Measurements from ENCODE around the gene APMAP. TPM values are rescaled to one million over a fixed set of nuclear protein-coding genes. Genes with fewer than 3 reads are reported as not detected.

APMAP gene
- total and polyA plus RNA-seq, 7 donors: 19.9 to 44.5 (median 25.5) TPM

- WGBS, 3 donors: 35 to 40% (median 36%) methylated on average over 20 of the region's 20 CpGs
- H3K9me3 ChIP-seq: no peaks in the 10 kb centered on the region
- no peaks in the 10 kb centered on the region for H3K36me3 ChIP-seq (ENCODE audit: insufficient read depth in 1 of 2, low read depth in 1 of 2)
- H3K4me1 ChIP-seq: peaks cover 29% of the 10 kb centered on the region
- no peaks in the 10 kb centered on the region for H3K27me3 ChIP-seq (ENCODE audit: insufficient read depth in 3 of 3, low read length in 2 of 3)
- intact Hi-C loops (cut with DNase I): loop anchor here (1.0 to 5.0 kb wide), 6 partner anchors 38 to 403 kb away; no protein-coding TSS in a partner anchor
- TF ChIP-seq CTCF (IDR thresholded peaks at IDR 0.05): peak; percentile 90
- H3K4me3 ChIP-seq: peak overlapping the region; percentile 41
- no peak overlapping the region for H3K27ac ChIP-seq
- ATAC-seq (peak; percentile 57 to 65 (median 60)), DNase-seq (peak; percentile 72 to 88)
Measured at GRCh38 chr20:24994470-24995368, 2.2 kb upstream of the APMAP start.

GRCh38 chr20:24994186-24994465 lies 1.6 kb upstream of the APMAP start:
- H3K27ac ChIP-seq: no peak overlapping the region
- H3K9me3 ChIP-seq: no peaks in the 10 kb centered on the region
- TF ChIP-seq CTCF (IDR thresholded peaks at IDR 0.05): no peak
- 80 to 81% (median 80%) methylated on average over 1 of the region's 1 CpG for WGBS, 3 donors
- no peak overlapping the region for H3K4me3 ChIP-seq
- intact Hi-C loops (cut with DNase I): loop anchor here (1.0 to 5.0 kb wide), 4 partner anchors 71 to 403 kb away; no protein-coding TSS in a partner anchor
- ATAC-seq: no peak
- no peak for DNase-seq
- no peaks in the 10 kb centered on the region for H3K36me3 ChIP-seq (ENCODE audit: insufficient read depth in 1 of 2, low read depth in 1 of 2)
- H3K4me1 ChIP-seq: peaks cover 32% of the 10 kb centered on the region
- no peaks in the 10 kb centered on the region for H3K27me3 ChIP-seq (ENCODE audit: insufficient read depth in 3 of 3, low read length in 2 of 3)

DNA sequence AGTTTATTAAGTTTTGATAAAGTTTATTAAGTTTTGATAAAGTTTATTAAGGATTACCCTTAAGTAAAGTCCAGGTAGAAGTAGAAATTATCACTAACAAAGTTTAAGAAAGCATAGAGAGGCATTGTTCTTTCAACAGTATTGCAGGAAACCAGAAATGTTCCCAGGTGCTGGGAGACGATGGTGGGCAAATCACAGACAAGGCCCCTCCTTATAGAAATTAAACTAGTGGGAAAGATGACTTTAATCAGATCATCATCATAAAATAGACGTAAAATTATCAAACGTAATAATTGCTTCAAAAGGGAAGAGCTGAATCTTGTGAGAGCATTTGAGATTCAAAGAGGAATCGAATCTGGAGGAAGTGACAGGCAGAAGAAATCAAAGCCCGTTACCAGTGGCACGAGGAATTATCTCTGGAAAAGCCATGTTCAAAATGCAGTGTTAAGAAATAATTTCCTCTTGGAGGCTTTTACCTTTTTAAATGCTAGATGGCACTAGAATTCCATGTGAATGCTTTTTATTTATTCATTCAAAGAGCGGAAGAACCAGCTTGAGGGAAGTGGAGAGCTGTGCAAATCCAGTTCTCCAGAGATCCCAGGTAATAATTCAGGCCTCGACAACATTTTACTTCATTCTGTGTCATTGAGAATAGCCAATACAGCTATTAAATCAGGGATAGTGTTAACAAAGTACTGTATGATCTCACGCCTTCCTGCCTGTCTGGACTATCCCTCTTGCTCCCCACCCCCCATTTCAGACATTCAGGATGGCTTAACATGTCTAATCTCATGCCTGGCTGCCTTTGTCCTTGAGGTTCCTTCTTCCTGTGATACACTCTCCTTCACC lies 1.0 kb upstream of the APMAP start:
- Histone ChIP-seq H3K27me3 (ENCODE audit: insufficient read depth in 3 of 3, low read length in 2 of 3) (no peaks in the 10 kb centered on the region), H3K36me3 (ENCODE audit: insufficient read depth in 1 of 2, low read depth in 1 of 2) (no peaks in the 10 kb centered on the region), H3K9me3 (no peaks in the 10 kb centered on the region), H3K4me1 (peaks cover 28% of the 10 kb centered on the region), H3K4me3 (peak overlapping the region; percentile 82), H3K27ac (peak overlapping the region; percentile 90)
- TF ChIP-seq CTCF (IDR thresholded peaks at IDR 0.05): peak; percentile 24
- WGBS, 3 donors: 41 to 45% (median 43%) methylated on average over 9 of the region's 9 CpGs
- ATAC-seq (peak in 1 of 4 donors; percentile 13), DNase-seq (no peak)
- intact Hi-C loops (cut with DNase I): loop anchor here (1.0 to 5.0 kb wide), 4 partner anchors 72 to 404 kb away; no protein-coding TSS in a partner anchor

GRCh38 chr20:24991897-24992486 lies 559 bp downstream of the APMAP start:
- no peaks in the 10 kb centered on the region for H3K9me3 ChIP-seq
- peak overlapping the region; percentile 82 for H3K4me3 ChIP-seq
- TF ChIP-seq CTCF (IDR thresholded peaks at IDR 0.05): no peak
- intact Hi-C loops (cut with DNase I): loop anchor here (5.0 kb wide), 2 partner anchors 200 to 405 kb away; no protein-coding TSS in a partner anchor
- peaks cover 23% of the 10 kb centered on the region for H3K4me1 ChIP-seq
- peak in 3 of 4 donors; percentile 16 to 36 (median 26) for ATAC-seq
- H3K27ac ChIP-seq: peak overlapping the region; percentile 90
- H3K36me3 ChIP-seq (ENCODE audit: insufficient read depth in 1 of 2, low read depth in 1 of 2): no peaks in the 10 kb centered on the region
- no peaks in the 10 kb centered on the region for H3K27me3 ChIP-seq (ENCODE audit: insufficient read depth in 3 of 3, low read length in 2 of 3)
- WGBS, 3 donors: 0 to 1% (median 1%) methylated on average over 29 to 36 of the region's 36 CpGs
- peak in 1 of 2 donors; percentile 32 for DNase-seq
